Measurements from ENCODE around the gene ARHGAP8.

ARHGAP8 gene

GRCh38 chr22:44862981-44863860 lies 110.8 kb downstream of the ARHGAP8 start:
- CTCF ChIA-PET = no interaction called here

DNA sequence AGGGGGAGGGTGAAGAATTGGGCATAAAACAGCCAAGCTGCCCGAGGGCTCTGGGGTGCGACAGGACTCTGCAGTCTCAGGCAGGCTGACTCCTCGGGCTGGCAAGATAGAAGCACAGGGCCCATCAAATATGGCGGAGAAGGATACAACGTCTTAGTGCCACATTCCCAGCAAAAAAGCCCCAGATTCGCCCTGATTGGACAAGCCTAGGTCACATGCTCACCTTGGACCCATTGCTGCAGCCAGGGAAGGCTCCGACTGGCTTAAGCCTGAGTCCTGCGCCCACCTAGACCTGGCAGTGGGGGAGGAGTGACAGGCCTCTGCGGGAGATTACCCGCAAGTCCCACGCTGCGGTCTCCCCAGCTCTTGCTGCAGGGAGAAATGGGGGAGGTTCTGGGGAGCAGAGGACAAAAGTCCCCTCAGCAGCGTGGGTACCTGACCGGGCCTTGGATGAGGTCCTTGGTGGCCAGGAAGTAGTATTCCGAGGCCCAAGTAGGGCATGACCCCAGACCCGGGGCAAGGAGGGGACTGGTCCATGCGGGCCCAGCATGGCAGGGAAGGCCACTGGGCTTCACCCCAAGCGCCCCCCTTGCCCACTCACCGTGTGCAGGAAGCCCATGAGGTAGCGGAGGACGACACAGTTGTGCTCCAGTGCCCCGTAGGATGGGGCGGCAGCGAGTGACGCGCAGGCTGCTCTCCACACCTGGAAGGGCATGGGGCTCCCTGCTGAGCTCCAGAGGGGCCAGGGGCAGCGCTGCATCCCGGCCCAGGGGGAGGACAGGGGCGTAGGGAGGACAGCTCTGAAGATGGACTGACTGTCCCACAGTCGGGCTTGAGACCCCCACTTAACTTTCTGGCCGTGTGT lies 113.0 kb downstream of the ARHGAP8 start:
- POLR2A ChIA-PET (ENCODE audit: low non-redundant PET) = no interaction called here
- H3K27ac ChIP-seq = 0 out of 2 replicates have a peak overlapping the region, but pooled peaks have one; percentile 37
- CTCF ChIA-PET = no interaction called here
- no peak for DNase-seq (ENCODE audit: low spot score)
- TF ChIP-seq CTCF (conservative IDR thresholded peaks at IDR 0.05; ENCODE audit: low read depth) = no peak

More at GRCh38 chr22:44862981-44863860, 110.8 kb downstream of the ARHGAP8 start:
- H3K27ac ChIP-seq = no peak overlapping the region
- no peak for TF ChIP-seq CTCF (conservative IDR thresholded peaks at IDR 0.05; ENCODE audit: low read depth)
- DNase-seq (ENCODE audit: low spot score) = no peak
- POLR2A ChIA-PET (ENCODE audit: low non-redundant PET) = no interaction called here

DNA sequence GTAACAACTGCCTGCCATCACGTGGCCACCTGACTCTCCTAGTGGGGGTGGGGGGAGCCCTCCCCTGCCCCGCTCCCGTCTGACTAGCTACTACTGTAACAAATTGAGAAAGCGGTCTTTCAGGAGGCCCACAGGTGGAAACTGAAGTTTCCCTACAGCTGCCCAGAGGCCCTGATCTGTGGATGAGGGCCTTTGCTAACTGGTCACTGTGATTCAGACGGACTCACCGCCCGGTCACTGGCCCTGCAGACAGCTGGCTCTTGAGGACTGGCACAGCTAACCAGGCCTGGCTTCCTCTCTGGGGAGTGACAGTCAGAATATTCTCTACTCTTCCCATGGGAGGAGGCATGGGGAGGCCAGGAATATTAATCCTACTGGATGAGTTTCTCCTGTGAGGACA lies 116.8 kb downstream of the ARHGAP8 start:
- peak overlapping the region; percentile 69 for H3K27ac ChIP-seq
- POLR2A ChIA-PET (ENCODE audit: low non-redundant PET) = no interaction called here
- no peak for DNase-seq (ENCODE audit: low spot score)
- CTCF ChIA-PET = interaction anchor here (0.8 kb wide), 1 partner anchor 61 kb away, joined by 4 read pairs; no protein-coding TSS in a partner anchor
- no peak for TF ChIP-seq CTCF (conservative IDR thresholded peaks at IDR 0.05; ENCODE audit: low read depth)

GRCh38 chr22:44870021-44870420 lies 117.6 kb downstream of the ARHGAP8 start:
- ChIA-PET POLR2A (ENCODE audit: low non-redundant PET) (no interaction called here), CTCF (no interaction called here)
- DNase-seq (ENCODE audit: low spot score) = peak; percentile 38
- TF ChIP-seq CTCF (conservative IDR thresholded peaks at IDR 0.05; ENCODE audit: low read depth) = no peak
- H3K27ac ChIP-seq = peak overlapping the region; percentile 69

GRCh38 chr22:44871782-44872181 lies 119.4 kb downstream of the ARHGAP8 start:
- no peak for TF ChIP-seq CTCF (conservative IDR thresholded peaks at IDR 0.05; ENCODE audit: low read depth)
- ChIA-PET CTCF (no interaction called here), POLR2A (ENCODE audit: low non-redundant PET) (no interaction called here)
- no peak for DNase-seq (ENCODE audit: low spot score)
- H3K27ac ChIP-seq = no peak overlapping the region

DNA sequence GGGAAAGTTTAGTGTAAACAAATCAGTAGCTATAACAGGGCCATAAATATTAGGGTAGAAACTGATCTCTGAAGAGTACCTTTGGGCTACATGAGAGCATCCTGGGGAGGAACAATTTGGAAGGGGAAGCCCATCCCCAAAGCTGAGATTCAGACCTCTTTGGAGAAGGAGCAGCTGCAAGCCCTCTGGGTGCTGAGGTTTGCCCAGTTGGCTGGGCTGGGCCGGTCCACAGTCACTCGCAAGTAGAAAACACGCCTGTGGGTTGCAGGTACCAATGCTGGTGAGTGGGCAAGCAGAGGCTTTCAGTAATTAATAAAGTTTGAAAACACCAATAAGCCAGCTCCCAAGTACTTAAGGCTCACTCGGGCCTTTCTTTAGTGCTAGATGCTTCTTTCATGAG lies 124.5 kb downstream of the ARHGAP8 start:
- POLR2A ChIA-PET (ENCODE audit: low non-redundant PET) = interaction anchor here (0.6 kb wide), 1 partner anchor 10 kb away, joined by 9 read pairs; no protein-coding TSS in a partner anchor
- CTCF ChIA-PET = interaction anchor here (0.6 kb wide), 1 partner anchor 9 kb away, joined by 6 read pairs; no protein-coding TSS in a partner anchor

More for the DNA sequence above, 124.5 kb downstream of the ARHGAP8 start:
- no peak overlapping the region for H3K27ac ChIP-seq
- no peak for DNase-seq (ENCODE audit: low spot score)
- no peak for TF ChIP-seq CTCF (conservative IDR thresholded peaks at IDR 0.05; ENCODE audit: low read depth)
